ENCODE results near the gene HSPA12B. TPM values are rescaled to one million over a fixed set of nuclear protein-coding genes. Genes with fewer than 3 reads are reported as not detected.

The HSPA12B gene
- total RNA-seq, 5 donors from 2014 or later (not counting 1 experiment from before 2014, with no cell fraction given) = 0.10 to 0.12 TPM; not detected in 3

- ATAC-seq (replicated peaks in 1 of 4) = no peak
- peaks cover 11% of the 10 kb centered on the region for H3K36me3 Mint-ChIP-seq
- H3K4me3 ChIP-seq (ENCODE audit: control insufficient read depth in 1 of 2, extremely low read depth in 1 of 2, low read length in 1 of 2) = no peak overlapping the region
- ChIA-PET POLR2A (no interaction called here), CTCF (interaction anchor here (0.8 to 1.5 kb wide), 4 partner anchors 14 to 102 kb away, joined by 3 to 6 read pairs (median 4); no protein-coding TSS in a partner anchor)
- 94% methylated on average over 16 of the region's 26 CpGs for WGBS (ENCODE audit: insufficient coverage)
- no peaks in the 10 kb centered on the region for H3K9me3 ChIP-seq
- H3K27ac Mint-ChIP-seq = no peak overlapping the region
- DNase-seq = no peak
- H3K4me1 Mint-ChIP-seq = peaks cover 6 to 16% (median 14%) of the 10 kb centered on the region in 3 donors
- H3K27ac ChIP-seq (ENCODE audit: low read length) = no peak overlapping the region
- H3K4me3 Mint-ChIP-seq = no peak overlapping the region
- peaks cover 4 to 14% of the 10 kb centered on the region in 2 donors for H3K36me3 ChIP-seq (ENCODE audit: control insufficient read depth in 2 of 2, extremely low read depth in 1 of 2, insufficient read depth in 1 of 2, low read length in 1 of 2)
- H3K27me3 Mint-ChIP-seq = peaks cover 0 to 5% of the 10 kb centered on the region in 2 donors
- H3K9me3 Mint-ChIP-seq = no peaks in the 10 kb centered on the region
- no peaks in the 10 kb centered on the region for H3K4me1 ChIP-seq (ENCODE audit: control insufficient read depth in 1 of 2, extremely low read depth in 1 of 2, insufficient read depth in 2 of 2, low read length in 2 of 2)
- peaks cover 0 to 23% of the 10 kb centered on the region in 2 experiments for H3K27me3 ChIP-seq (replicated peaks in 1 of 2; ENCODE audit: control insufficient read depth in 2 of 2, extremely low read depth in 1 of 2, insufficient read depth in 2 of 2, low read length in 1 of 2)
These were observed 21.2 kb downstream of the HSPA12B start for GRCh38 chr20:3753501-3754275.

GRCh38 chr20:3754276-3754630 is 21.8 kb downstream of the HSPA12B start:
- ChIA-PET POLR2A (interaction anchor here in 1 of 2 donors (0.7 kb wide), 1 partner anchor 1067 kb away, joined by 3 read pairs; no protein-coding TSS in a partner anchor), CTCF (interaction anchor here in 1 of 2 donors (0.8 kb wide), 1 partner anchor 14 kb away, joined by 3 read pairs; no protein-coding TSS in a partner anchor)
- peaks cover 11% of the 10 kb centered on the region for H3K36me3 Mint-ChIP-seq
- H3K9me3 Mint-ChIP-seq = no peaks in the 10 kb centered on the region
- peaks cover 6 to 16% (median 14%) of the 10 kb centered on the region in 3 donors for H3K4me1 Mint-ChIP-seq
- H3K36me3 ChIP-seq (ENCODE audit: control insufficient read depth in 2 of 2, extremely low read depth in 1 of 2, insufficient read depth in 1 of 2, low read length in 1 of 2) = peaks cover 4 to 14% of the 10 kb centered on the region in 2 donors
- H3K9me3 ChIP-seq = no peaks in the 10 kb centered on the region
- H3K27ac Mint-ChIP-seq = no peak overlapping the region
- no peak overlapping the region for H3K27ac ChIP-seq (ENCODE audit: low read length)
- peaks cover 0 to 2% of the 10 kb centered on the region in 2 donors for H3K27me3 Mint-ChIP-seq
- DNase-seq (no peak), ATAC-seq (replicated peaks in 1 of 4) (no peak)
- peaks cover 0 to 17% of the 10 kb centered on the region in 2 experiments for H3K27me3 ChIP-seq (replicated peaks in 1 of 2; ENCODE audit: control insufficient read depth in 2 of 2, extremely low read depth in 1 of 2, insufficient read depth in 2 of 2, low read length in 1 of 2)
- no peak overlapping the region for H3K4me3 ChIP-seq (ENCODE audit: control insufficient read depth in 1 of 2, extremely low read depth in 1 of 2, low read length in 1 of 2)
- no peaks in the 10 kb centered on the region for H3K4me1 ChIP-seq (ENCODE audit: control insufficient read depth in 1 of 2, extremely low read depth in 1 of 2, insufficient read depth in 2 of 2, low read length in 2 of 2)
- 96% methylated on average over 15 of the region's 16 CpGs for WGBS (ENCODE audit: insufficient coverage)
- H3K4me3 Mint-ChIP-seq = no peak overlapping the region

- DNase-seq (no peak), ATAC-seq (replicated peaks in 1 of 4) (no peak)
- no peak overlapping the region for H3K27ac Mint-ChIP-seq
- Histone ChIP-seq H3K36me3 (ENCODE audit: control insufficient read depth in 2 of 2, extremely low read depth in 1 of 2, insufficient read depth in 1 of 2, low read length in 1 of 2) (peaks cover 4 to 14% of the 10 kb centered on the region in 2 donors), H3K4me1 (ENCODE audit: control insufficient read depth in 1 of 2, extremely low read depth in 1 of 2, insufficient read depth in 2 of 2, low read length in 2 of 2) (no peaks in the 10 kb centered on the region), H3K4me3 (ENCODE audit: control insufficient read depth in 1 of 2, extremely low read depth in 1 of 2, low read length in 1 of 2) (no peak overlapping the region), H3K27me3 (replicated peaks in 1 of 2; ENCODE audit: control insufficient read depth in 2 of 2, extremely low read depth in 1 of 2, insufficient read depth in 2 of 2, low read length in 1 of 2) (peaks cover 0 to 9% of the 10 kb centered on the region in 2 experiments), H3K9me3 (no peaks in the 10 kb centered on the region), H3K27ac (ENCODE audit: low read length) (no peak overlapping the region)
- ChIA-PET POLR2A (interaction anchor here in 1 of 2 donors (0.6 kb wide), 1 partner anchor 124 kb away, joined by 4 read pairs; no protein-coding TSS in a partner anchor), CTCF (interaction anchor here in 1 of 2 donors (0.7 kb wide), 1 partner anchor 99 kb away, joined by 3 read pairs; no protein-coding TSS in a partner anchor)
- H3K27me3 Mint-ChIP-seq = no peaks in the 10 kb centered on the region
- H3K4me3 Mint-ChIP-seq = no peak overlapping the region
- 83% methylated on average over 1 of the region's 7 CpGs for WGBS (ENCODE audit: insufficient coverage)
- H3K36me3 Mint-ChIP-seq = peaks cover 11% of the 10 kb centered on the region
- H3K9me3 Mint-ChIP-seq = no peaks in the 10 kb centered on the region
- H3K4me1 Mint-ChIP-seq = peaks cover 6 to 16% (median 14%) of the 10 kb centered on the region in 3 donors
These were observed 22.8 kb downstream of the HSPA12B start for GRCh38 chr20:3755269-3755668.

- no peak for ATAC-seq (replicated peaks in 1 of 4)
- Histone ChIP-seq H3K36me3 (ENCODE audit: control insufficient read depth in 2 of 2, extremely low read depth in 1 of 2, insufficient read depth in 1 of 2, low read length in 1 of 2) (peaks cover 4 to 14% of the 10 kb centered on the region in 2 donors), H3K4me1 (ENCODE audit: control insufficient read depth in 1 of 2, extremely low read depth in 1 of 2, insufficient read depth in 2 of 2, low read length in 2 of 2) (no peaks in the 10 kb centered on the region), H3K4me3 (ENCODE audit: control insufficient read depth in 1 of 2, extremely low read depth in 1 of 2, low read length in 1 of 2) (no peak overlapping the region), H3K27me3 (replicated peaks in 1 of 2; ENCODE audit: control insufficient read depth in 2 of 2, extremely low read depth in 1 of 2, insufficient read depth in 2 of 2, low read length in 1 of 2) (peaks cover 0 to 7% of the 10 kb centered on the region in 2 experiments), H3K9me3 (no peaks in the 10 kb centered on the region), H3K27ac (ENCODE audit: low read length) (no peak overlapping the region)
- H3K4me1 Mint-ChIP-seq = peaks cover 6 to 14% (median 13%) of the 10 kb centered on the region in 3 donors
- DNase-seq = no peak
- H3K9me3 Mint-ChIP-seq = no peaks in the 10 kb centered on the region
- peaks cover 11% of the 10 kb centered on the region for H3K36me3 Mint-ChIP-seq
- POLR2A ChIA-PET = no interaction called here
- H3K27ac Mint-ChIP-seq = no peak overlapping the region
- no peaks in the 10 kb centered on the region for H3K27me3 Mint-ChIP-seq
- H3K4me3 Mint-ChIP-seq = no peak overlapping the region
- 81% methylated on average over 4 of the region's 5 CpGs for WGBS (ENCODE audit: insufficient coverage)
- CTCF ChIA-PET = interaction anchor here in 1 of 2 donors (0.5 to 1.2 kb wide), 2 partner anchors 12 to 89 kb away, joined by 3 to 4 read pairs; no protein-coding TSS in a partner anchor
These were observed 23.5 kb downstream of the HSPA12B start for GRCh38 chr20:3755814-3756480.

- ATAC-seq (replicated peaks in 1 of 4) (no peak), DNase-seq (no peak)
- POLR2A ChIA-PET = interaction anchor here in 1 of 2 donors (0.7 to 0.9 kb wide), 2 partner anchors 8 to 64 kb away, joined by 3 to 7 read pairs; no protein-coding TSS in a partner anchor
- H3K4me1 Mint-ChIP-seq = peaks cover 4 to 10% (median 9%) of the 10 kb centered on the region in 3 donors
- Histone ChIP-seq H3K27me3 (replicated peaks in 1 of 2; ENCODE audit: control insufficient read depth in 2 of 2, extremely low read depth in 1 of 2, insufficient read depth in 2 of 2, low read length in 1 of 2) (peaks cover 0 to 5% of the 10 kb centered on the region in 2 experiments), H3K27ac (ENCODE audit: low read length) (no peak overlapping the region), H3K4me1 (ENCODE audit: control insufficient read depth in 1 of 2, extremely low read depth in 1 of 2, insufficient read depth in 2 of 2, low read length in 2 of 2) (no peaks in the 10 kb centered on the region), H3K36me3 (ENCODE audit: control insufficient read depth in 2 of 2, extremely low read depth in 1 of 2, insufficient read depth in 1 of 2, low read length in 1 of 2) (peaks cover 4 to 14% of the 10 kb centered on the region in 2 donors), H3K4me3 (ENCODE audit: control insufficient read depth in 1 of 2, extremely low read depth in 1 of 2, low read length in 1 of 2) (no peak overlapping the region), H3K9me3 (no peaks in the 10 kb centered on the region)
- H3K27me3 Mint-ChIP-seq = no peaks in the 10 kb centered on the region
- WGBS (ENCODE audit: insufficient coverage) = no CpG with 5 or more reads among the region's 2 CpGs
- H3K4me3 Mint-ChIP-seq = no peak overlapping the region
- no peaks in the 10 kb centered on the region for H3K9me3 Mint-ChIP-seq
- H3K27ac Mint-ChIP-seq = no peak overlapping the region
- CTCF ChIA-PET = interaction anchor here in 1 of 2 donors (0.7 to 1.2 kb wide), 2 partner anchors 11 to 680 kb away, joined by 3 read pairs; no protein-coding TSS in a partner anchor
- H3K36me3 Mint-ChIP-seq = peaks cover 15% of the 10 kb centered on the region
These were observed 24.8 kb downstream of the HSPA12B start for GRCh38 chr20:3757268-3757667.

GRCh38 chr20:3758566-3758965 is 26.1 kb downstream of the HSPA12B start:
- H3K4me1 Mint-ChIP-seq = no peaks in the 10 kb centered on the region

More at GRCh38 chr20:3758566-3758965, 26.1 kb downstream of the HSPA12B start:
- Mint-ChIP-seq H3K27ac (no peak overlapping the region), H3K4me3 (no peak overlapping the region), H3K9me3 (no peaks in the 10 kb centered on the region), H3K27me3 (no peaks in the 10 kb centered on the region), H3K36me3 (peaks cover 15% of the 10 kb centered on the region)
- ChIA-PET POLR2A (no interaction called here), CTCF (interaction anchor here in 1 of 2 donors (0.7 kb wide), 1 partner anchor 10 kb away, joined by 3 read pairs; no protein-coding TSS in a partner anchor)
- Histone ChIP-seq H3K4me3 (ENCODE audit: control insufficient read depth in 1 of 2, extremely low read depth in 1 of 2, low read length in 1 of 2) (no peak overlapping the region), H3K4me1 (ENCODE audit: control insufficient read depth in 1 of 2, extremely low read depth in 1 of 2, insufficient read depth in 2 of 2, low read length in 2 of 2) (no peaks in the 10 kb centered on the region), H3K27me3 (replicated peaks in 1 of 2; ENCODE audit: control insufficient read depth in 2 of 2, extremely low read depth in 1 of 2, insufficient read depth in 2 of 2, low read length in 1 of 2) (no peaks in the 10 kb centered on the region), H3K36me3 (ENCODE audit: control insufficient read depth in 2 of 2, extremely low read depth in 1 of 2, insufficient read depth in 1 of 2, low read length in 1 of 2) (peaks cover 4 to 14% of the 10 kb centered on the region in 2 donors), H3K27ac (ENCODE audit: low read length) (no peak overlapping the region), H3K9me3 (no peaks in the 10 kb centered on the region)
- ATAC-seq (replicated peaks in 1 of 4) = no peak
- WGBS (ENCODE audit: insufficient coverage) = 76% methylated on average over 2 of the region's 11 CpGs
- DNase-seq = no peak
